DOHH2 (cell line): Measurements from ENCODE around the gene IPCEF1.

Experiments
- H3F3A ChIP-seq: fragments of 200-600 bp; sonication (generic), shearing (Covaris generic); 2 replicates; pipeline ENCODE4 v1.6.0; 2016; ENCODE audit warnings: antibody characterized with exemption, mild to moderate bottlenecking; ENCODE audit not compliant: control insufficient read depth, insufficient read depth
- H3K27ac ChIP-seq: fragments of 200-600 bp; sonication (generic); 2 replicates; pipeline ENCODE4 v1.5.1; 2014; ENCODE audit warnings: low read depth, mild to moderate bottlenecking, low read length, moderate library complexity
- H3K27me3 ChIP-seq: fragments of 200-600 bp; sonication (generic); 2 replicates; pipeline ENCODE4 v1.6.1; 2014; ENCODE audit warnings: mild to moderate bottlenecking, low read length, mixed read lengths; ENCODE audit not compliant: control insufficient read depth
- H3K36me3 ChIP-seq: fragments of 200-600 bp; sonication (generic); 2 replicates; pipeline ENCODE4 v1.6.1; 2014; ENCODE audit warnings: mild to moderate bottlenecking, low read length, moderate library complexity, mixed read lengths; ENCODE audit not compliant: control insufficient read depth
- H3K4me1 ChIP-seq: fragments of 200-600 bp; sonication (generic); 2 replicates; pipeline ENCODE4 v1.6.1; 2014; ENCODE audit warnings: mild to moderate bottlenecking, low read length, mixed read lengths; ENCODE audit not compliant: control insufficient read depth
- H3K4me2 ChIP-seq: fragments of 200-600 bp; sonication (generic); 2 replicates; pipeline ENCODE4 v1.6.0; 2014; ENCODE audit warnings: mild to moderate bottlenecking, low read length, moderate library complexity
- H3K4me3 ChIP-seq: fragments of 200-600 bp; sonication (generic); 2 replicates; pipeline ENCODE4 v1.5.1; 2014; ENCODE audit warnings: mild to moderate bottlenecking, low read length, mixed read lengths
- H3K79me2 ChIP-seq: fragments of 200-600 bp; sonication (generic); 2 replicates; pipeline ENCODE4 v1.6.1; 2014; ENCODE audit warnings: mild to moderate bottlenecking, low read length, mixed read lengths; ENCODE audit not compliant: control insufficient read depth
- H3K9me2 ChIP-seq: fragments of 200-600 bp; sonication (generic); replicated peaks from 2 replicates; pipeline ENCODE4 v1.6.1; 2014; ENCODE audit warnings: mild to moderate bottlenecking, low read length, mixed read lengths; ENCODE audit not compliant: control insufficient read depth
- H3K9me3 ChIP-seq: fragments of 200-600 bp; sonication (generic); 2 replicates; pipeline ENCODE4 v1.6.1; 2014; ENCODE audit warnings: antibody characterized with exemption, low read length, mixed read lengths; ENCODE audit not compliant: control insufficient read depth, insufficient read depth
- H4K20me1 ChIP-seq: fragments of 200-600 bp; sonication (generic); 2 replicates; pipeline ENCODE4 v1.6.0; 2014; ENCODE audit warnings: low read depth, mild to moderate bottlenecking, antibody characterized with exemption, low read length, moderate library complexity; ENCODE audit not compliant: control insufficient read depth, insufficient read depth
- CTCF ChIP-seq: fragments of 200-600 bp; sonication (generic); IDR thresholded peaks from one replicate; pipeline ENCODE4 v1.5.1; 2014; ENCODE audit warnings: antibody characterized with exemption, mild to moderate bottlenecking, low read depth, low read length; ENCODE audit not compliant: poor library complexity, severe bottlenecking
- EZH2phosphoT487 ChIP-seq: fragments of 200-600 bp; sonication (generic); IDR thresholded peaks from 2 replicates; pipeline ENCODE4 v1.6.1; 2017; ENCODE audit warnings: borderline replicate concordance, mild to moderate bottlenecking, antibody characterized with exemption, low read length, moderate library complexity, mixed read lengths

The IPCEF1 gene

DNA sequence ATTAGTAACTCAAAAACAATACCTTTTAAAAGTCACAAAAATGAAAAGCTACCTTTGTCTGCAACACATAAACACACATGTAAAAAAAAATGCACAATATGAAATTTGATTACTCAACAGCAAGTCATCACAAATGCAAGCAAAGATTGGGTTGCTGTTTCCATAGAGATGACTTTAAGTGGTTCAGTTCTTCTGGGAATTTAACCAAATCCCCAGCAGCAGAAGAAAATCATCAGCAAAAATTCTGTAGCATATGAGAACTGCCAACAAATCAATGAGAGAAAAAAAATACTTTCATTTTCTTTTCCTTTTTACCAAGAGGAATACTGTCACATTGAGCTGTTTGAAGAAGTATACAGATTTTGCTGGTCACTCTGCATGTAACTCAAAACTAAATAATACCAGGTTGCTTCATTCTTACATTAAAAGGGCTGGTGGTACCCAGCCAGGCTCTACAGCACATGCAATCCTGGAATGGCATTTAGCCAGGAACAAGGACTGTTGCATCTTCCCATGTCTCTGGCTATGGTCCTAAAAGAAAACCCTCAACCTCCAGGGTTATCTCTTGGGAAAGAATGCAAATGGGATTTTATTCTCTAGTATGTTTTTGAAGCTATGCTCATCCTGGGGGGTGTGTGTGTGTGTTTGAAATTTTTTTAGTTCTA is 159.3 kb downstream of the IPCEF1 start:
- Histone ChIP-seq H3K4me1 (no peaks in the 10 kb centered on the region), H3K27me3 (no peaks in the 10 kb centered on the region), H3K27ac (no peak overlapping the region), H3K4me3 (no peak overlapping the region), H3K36me3 (no peaks in the 10 kb centered on the region), H4K20me1 (no peaks in the 10 kb centered on the region), H3K79me2 (no peaks in the 10 kb centered on the region), H3K9me3 (no peaks in the 10 kb centered on the region), H3F3A (no peaks in the 10 kb centered on the region), H3K4me2 (no peak overlapping the region), H3K9me2 (no peaks in the 10 kb centered on the region)
- TF ChIP-seq CTCF (no peak), EZH2phosphoT487 (no peak)

GRCh38 chr6:154196333-154196885 is 160.2 kb downstream of the IPCEF1 start:
- Histone ChIP-seq H3K36me3 (no peaks in the 10 kb centered on the region), H3F3A (no peaks in the 10 kb centered on the region), H3K27me3 (no peaks in the 10 kb centered on the region), H3K4me1 (no peaks in the 10 kb centered on the region), H3K4me2 (no peak overlapping the region), H3K9me2 (no peaks in the 10 kb centered on the region), H3K9me3 (no peaks in the 10 kb centered on the region), H3K27ac (no peak overlapping the region), H4K20me1 (no peaks in the 10 kb centered on the region), H3K4me3 (no peak overlapping the region), H3K79me2 (no peaks in the 10 kb centered on the region)
- TF ChIP-seq CTCF (no peak), EZH2phosphoT487 (no peak)

DNA sequence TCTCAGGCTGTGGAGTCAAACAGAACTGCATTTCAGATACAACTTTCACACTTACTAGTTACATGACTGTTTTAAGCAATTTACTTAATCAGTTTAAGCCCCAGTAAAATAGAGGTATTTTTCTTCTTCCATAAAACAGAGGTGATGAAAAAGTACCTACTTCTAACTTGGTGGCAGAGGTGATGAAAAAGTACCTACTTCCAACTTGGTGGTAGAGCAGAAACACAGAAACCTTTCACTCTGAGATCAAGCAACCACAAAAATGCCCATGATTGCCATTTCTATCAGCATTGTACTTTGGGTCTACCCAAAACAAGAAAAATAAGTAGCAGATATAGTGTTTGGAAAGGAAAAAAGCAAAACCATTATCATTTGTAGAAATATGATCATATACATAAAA is 168.9 kb downstream of the IPCEF1 start:
- no peaks in the 10 kb centered on the region for H3K9me3 ChIP-seq
- H3F3A ChIP-seq = no peaks in the 10 kb centered on the region
- no peaks in the 10 kb centered on the region for H3K4me1 ChIP-seq
- no peaks in the 10 kb centered on the region for H4K20me1 ChIP-seq
- H3K27me3 ChIP-seq = no peaks in the 10 kb centered on the region
- H3K27ac ChIP-seq = no peak overlapping the region
- H3K36me3 ChIP-seq = no peaks in the 10 kb centered on the region
- H3K9me2 ChIP-seq = no peaks in the 10 kb centered on the region
- H3K4me3 ChIP-seq = no peak overlapping the region
- no peak for TF ChIP-seq CTCF
- H3K79me2 ChIP-seq = no peaks in the 10 kb centered on the region
- no peak overlapping the region for H3K4me2 ChIP-seq
